Bladder microvascular endothelial cell (primary cell): ENCODE measurements around the gene STRN3. TPM values are rescaled to one million over a fixed set of nuclear protein-coding genes. Genes with fewer than 3 reads are reported as not detected.

Source experiments
- total RNA-seq: library from RNA; depleted of rRNA; stranded (reverse); fragments of >200 nt; gene quantifications from 2 replicates; pipeline ENCODE4 v1.2.3, GENCODE V29; 2014

The STRN3 gene
- total RNA-seq: 37.4 and 58.2 TPM in 2 replicates

GRCh38 chr14:31026077-31026449 lies at the start of gene STRN3:
TSS of gene STRN3 (minus strand) at chr14:31026379. CDS start at chr14:31026185, 194 bp downstream.

GRCh38 chr14:31025367-31026076 lies 657 bp downstream of the STRN3 start, which contains the start of gene AP4S1:
TSS of gene AP4S1 (plus strand) at chr14:31025649. CDS start at chr14:31066197, 40,548 bp downstream.

GRCh38 chr14:30874120-30874998 lies 151.8 kb downstream of the STRN3 start, which contains the start of gene COCH:
TSS of gene COCH (plus strand) at chr14:30874559. CDS start at chr14:30874939, 380 bp downstream.

Other genes with a start within 250 kb of the STRN3 start
- gene COCH, start 151.8 kb downstream of the STRN3 start, total RNA-seq: 0.16 and 2.8 TPM in 2 replicates
- gene AP4S1, start 730 bp downstream of the STRN3 start, total RNA-seq: 2.6 and 3.4 TPM in 2 replicates
- 239 and 486 TPM in 2 replicates for gene HECTD1, start 181.4 kb upstream of the STRN3 start, total RNA-seq